MM.1S (cell line): ENCODE results near the gene OAS2.

ENCODE experiments used
- EZH2 ChIP-seq: fragments of 300-600 bp; sonication (generic); optimal IDR thresholded peaks from 2 replicates; pipeline ENCODE3; 2017; ENCODE audit warnings: low read depth, mild to moderate bottlenecking, antibody characterized with exemption, low read length, mixed read lengths
- TF ChIP-seq, protein P1 (sequence below): fragments of 300-600 bp; sonication (generic); IDR thresholded peaks from 2 replicates; pipeline ENCODE4 v1.5.1; 2016; ENCODE audit warnings: antibody characterized with exemption, low read length, mixed read lengths

GRCh38 chr12:113019025-113019424 lies 40.7 kb downstream of the OAS2 start:
- TF ChIP-seq, protein P1, sequence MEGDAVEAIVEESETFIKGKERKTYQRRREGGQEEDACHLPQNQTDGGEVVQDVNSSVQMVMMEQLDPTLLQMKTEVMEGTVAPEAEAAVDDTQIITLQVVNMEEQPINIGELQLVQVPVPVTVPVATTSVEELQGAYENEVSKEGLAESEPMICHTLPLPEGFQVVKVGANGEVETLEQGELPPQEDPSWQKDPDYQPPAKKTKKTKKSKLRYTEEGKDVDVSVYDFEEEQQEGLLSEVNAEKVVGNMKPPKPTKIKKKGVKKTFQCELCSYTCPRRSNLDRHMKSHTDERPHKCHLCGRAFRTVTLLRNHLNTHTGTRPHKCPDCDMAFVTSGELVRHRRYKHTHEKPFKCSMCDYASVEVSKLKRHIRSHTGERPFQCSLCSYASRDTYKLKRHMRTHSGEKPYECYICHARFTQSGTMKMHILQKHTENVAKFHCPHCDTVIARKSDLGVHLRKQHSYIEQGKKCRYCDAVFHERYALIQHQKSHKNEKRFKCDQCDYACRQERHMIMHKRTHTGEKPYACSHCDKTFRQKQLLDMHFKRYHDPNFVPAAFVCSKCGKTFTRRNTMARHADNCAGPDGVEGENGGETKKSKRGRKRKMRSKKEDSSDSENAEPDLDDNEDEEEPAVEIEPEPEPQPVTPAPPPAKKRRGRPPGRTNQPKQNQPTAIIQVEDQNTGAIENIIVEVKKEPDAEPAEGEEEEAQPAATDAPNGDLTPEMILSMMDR, result no peak
- no peak for TF ChIP-seq EZH2
